Measurements from ENCODE around the gene AJAP1.

Gene AJAP1

GRCh38 chr1:4673494-4673893 is 19.1 kb downstream of the AJAP1 start:
- no peak overlapping the region for H3K4me3 ChIP-seq (ENCODE audit: low read depth, low read length)
- TF ChIP-seq CTCF (IDR thresholded peaks at IDR 0.05; ENCODE audit: borderline replicate concordance, insufficient read depth, low read depth, low read length) = no peak

- no peak for TF ChIP-seq CTCF (IDR thresholded peaks at IDR 0.05; ENCODE audit: borderline replicate concordance, insufficient read depth, low read depth, low read length)
- no peak overlapping the region for H3K4me3 ChIP-seq (ENCODE audit: low read depth, low read length)
Measured at GRCh38 chr1:4674117-4674516, 19.7 kb downstream of the AJAP1 start.

GRCh38 chr1:4674676-4675075 is 20.3 kb downstream of the AJAP1 start:
- TF ChIP-seq CTCF (IDR thresholded peaks at IDR 0.05; ENCODE audit: borderline replicate concordance, insufficient read depth, low read depth, low read length) = no peak

GRCh38 chr1:4675454-4676186 is 21.2 kb downstream of the AJAP1 start:
- H3K4me3 ChIP-seq (ENCODE audit: low read depth, low read length) = no peak overlapping the region
- TF ChIP-seq CTCF (IDR thresholded peaks at IDR 0.05; ENCODE audit: borderline replicate concordance, insufficient read depth, low read depth, low read length) = no peak

More at GRCh38 chr1:4674676-4675075, 20.3 kb downstream of the AJAP1 start:
- H3K4me3 ChIP-seq (ENCODE audit: low read depth, low read length) = no peak overlapping the region

GRCh38 chr1:4676253-4676652 is 21.8 kb downstream of the AJAP1 start:
- no peak overlapping the region for H3K4me3 ChIP-seq (ENCODE audit: low read depth, low read length)
- TF ChIP-seq CTCF (IDR thresholded peaks at IDR 0.05; ENCODE audit: borderline replicate concordance, insufficient read depth, low read depth, low read length) = no peak

- H3K4me3 ChIP-seq (ENCODE audit: low read depth, low read length) = no peak overlapping the region
- no peak for TF ChIP-seq CTCF (IDR thresholded peaks at IDR 0.05; ENCODE audit: borderline replicate concordance, insufficient read depth, low read depth, low read length)
Measured at GRCh38 chr1:4677608-4678007, 23.2 kb downstream of the AJAP1 start.

GRCh38 chr1:4678066-4678717 is 23.8 kb downstream of the AJAP1 start:
- no peak for TF ChIP-seq CTCF (IDR thresholded peaks at IDR 0.05; ENCODE audit: borderline replicate concordance, insufficient read depth, low read depth, low read length)
- H3K4me3 ChIP-seq (ENCODE audit: low read depth, low read length) = no peak overlapping the region
